ENCODE measurements around the gene TMEM69.

TMEM69 gene

DNA sequence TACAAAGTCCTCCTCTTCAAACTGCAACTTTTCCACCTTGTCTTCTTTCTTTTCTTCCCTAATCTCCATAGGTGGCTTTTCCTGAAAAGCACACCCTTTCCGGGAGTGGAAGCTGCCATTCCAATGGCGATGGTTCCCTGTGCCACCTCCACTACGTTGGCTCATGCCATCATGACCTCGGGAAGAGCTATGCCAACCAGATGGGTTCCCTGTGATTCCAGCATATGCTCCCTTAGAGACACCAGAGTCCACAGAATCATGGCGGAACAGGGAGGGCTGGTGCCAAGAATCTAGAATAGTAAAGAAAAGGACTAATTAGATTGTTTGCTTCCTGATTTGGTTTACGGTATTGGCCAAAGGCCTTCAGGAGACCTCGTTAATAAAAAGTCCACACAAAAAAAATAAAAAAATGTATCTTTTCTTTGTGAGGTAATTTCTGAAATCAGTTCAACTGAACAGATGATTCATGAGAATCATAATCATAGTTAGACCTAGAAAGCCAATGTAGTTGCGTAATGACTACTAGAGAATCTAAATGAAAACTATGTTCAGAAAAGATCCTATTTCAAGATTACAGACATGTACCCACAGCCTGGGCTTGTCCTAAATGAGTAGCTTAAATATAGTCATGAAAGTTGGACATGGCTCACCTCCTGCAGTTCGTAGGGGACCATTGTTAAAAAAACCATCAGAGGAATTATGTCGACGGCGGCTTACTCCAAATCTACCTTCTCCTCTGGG lies 33.3 kb upstream of the TMEM69 start:
- H3K4me3 ChIP-seq (ENCODE audit: low read depth, low read length) = no peak overlapping the region
- TF ChIP-seq, protein P1, sequence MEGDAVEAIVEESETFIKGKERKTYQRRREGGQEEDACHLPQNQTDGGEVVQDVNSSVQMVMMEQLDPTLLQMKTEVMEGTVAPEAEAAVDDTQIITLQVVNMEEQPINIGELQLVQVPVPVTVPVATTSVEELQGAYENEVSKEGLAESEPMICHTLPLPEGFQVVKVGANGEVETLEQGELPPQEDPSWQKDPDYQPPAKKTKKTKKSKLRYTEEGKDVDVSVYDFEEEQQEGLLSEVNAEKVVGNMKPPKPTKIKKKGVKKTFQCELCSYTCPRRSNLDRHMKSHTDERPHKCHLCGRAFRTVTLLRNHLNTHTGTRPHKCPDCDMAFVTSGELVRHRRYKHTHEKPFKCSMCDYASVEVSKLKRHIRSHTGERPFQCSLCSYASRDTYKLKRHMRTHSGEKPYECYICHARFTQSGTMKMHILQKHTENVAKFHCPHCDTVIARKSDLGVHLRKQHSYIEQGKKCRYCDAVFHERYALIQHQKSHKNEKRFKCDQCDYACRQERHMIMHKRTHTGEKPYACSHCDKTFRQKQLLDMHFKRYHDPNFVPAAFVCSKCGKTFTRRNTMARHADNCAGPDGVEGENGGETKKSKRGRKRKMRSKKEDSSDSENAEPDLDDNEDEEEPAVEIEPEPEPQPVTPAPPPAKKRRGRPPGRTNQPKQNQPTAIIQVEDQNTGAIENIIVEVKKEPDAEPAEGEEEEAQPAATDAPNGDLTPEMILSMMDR (IDR thresholded peaks at IDR 0.05; ENCODE audit: control insufficient read depth, extremely low read depth, insufficient read depth) = no peak
- DNase-seq (ENCODE audit: low read depth) = no peak

- no peak overlapping the region for H3K4me3 ChIP-seq (ENCODE audit: low read depth, low read length)
- TF ChIP-seq, protein P1 (IDR thresholded peaks at IDR 0.05; ENCODE audit: control insufficient read depth, extremely low read depth, insufficient read depth) = no peak
- no peak for DNase-seq (ENCODE audit: low read depth)
Observed at GRCh38 chr1:45656573-45657226, 31.3 kb upstream of the TMEM69 start.

DNA sequence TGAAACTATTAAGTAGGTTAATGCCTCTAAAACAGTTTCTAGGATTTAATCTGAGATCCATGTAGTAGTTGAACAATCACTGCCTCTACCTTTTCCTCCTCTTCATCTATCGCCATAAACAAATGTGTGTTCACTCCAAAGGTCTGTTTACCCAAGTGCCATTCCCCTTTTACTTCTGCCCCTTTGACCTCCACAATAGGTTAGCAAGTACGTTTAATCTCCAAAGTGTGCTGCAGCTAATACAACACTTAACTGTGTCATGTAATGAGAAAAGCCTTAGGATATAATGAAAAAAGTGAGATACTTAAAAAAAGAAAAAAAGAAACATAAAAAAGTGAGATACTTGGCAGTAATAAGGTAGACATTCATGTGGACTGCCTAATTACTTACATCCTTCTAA lies 29.8 kb upstream of the TMEM69 start:
- no peak for DNase-seq (ENCODE audit: low read depth)
- TF ChIP-seq, protein P1 (IDR thresholded peaks at IDR 0.05; ENCODE audit: control insufficient read depth, extremely low read depth, insufficient read depth) = no peak
- H3K4me3 ChIP-seq (ENCODE audit: low read depth, low read length) = no peak overlapping the region

GRCh38 chr1:45659222-45659621 lies 28.8 kb upstream of the TMEM69 start:
- DNase-seq (ENCODE audit: low read depth) = no peak
- no peak overlapping the region for H3K4me3 ChIP-seq (ENCODE audit: low read depth, low read length)
- TF ChIP-seq, protein P1 (IDR thresholded peaks at IDR 0.05; ENCODE audit: control insufficient read depth, extremely low read depth, insufficient read depth) = no peak

GRCh38 chr1:45660336-45660735 lies 27.6 kb upstream of the TMEM69 start:
- no peak overlapping the region for H3K4me3 ChIP-seq (ENCODE audit: low read depth, low read length)
- no peak for DNase-seq (ENCODE audit: low read depth)
- TF ChIP-seq, protein P1 (IDR thresholded peaks at IDR 0.05; ENCODE audit: control insufficient read depth, extremely low read depth, insufficient read depth) = no peak

GRCh38 chr1:45666836-45667235 lies 21.1 kb upstream of the TMEM69 start:
- H3K4me3 ChIP-seq (ENCODE audit: low read depth, low read length) = no peak overlapping the region
- TF ChIP-seq, protein P1 (IDR thresholded peaks at IDR 0.05; ENCODE audit: control insufficient read depth, extremely low read depth, insufficient read depth) = no peak
- no peak for DNase-seq (ENCODE audit: low read depth)

Measured in LNCaP clone FGC (cell line).